Stomach (tissue), 9 donors: ENCODE results near the gene MINPP1. TPM values are rescaled to one million over a fixed set of nuclear protein-coding genes. Genes with fewer than 3 reads are reported as not detected.
A peak's percentile ranks its signal among the peaks of the same experiment; 100 is the strongest.

Experiments used
- DNase-seq, 2 donors: peaks; one replicate each; pipeline versions ENCODE4 v3.0.0 to v3.0.0-alpha.2; 2013 to 2019
- H3K27ac ChIP-seq, 5 donors: fragments of 200-600 bp in 4 of 5; sonication (generic) in 4 of 5; one replicate each; pipeline ENCODE4 v1.5.1; 2013 to 2019; ENCODE audit warnings: mild to moderate bottlenecking in 1 of 5, moderate library complexity in 1 of 5
- H3K27me3 ChIP-seq, 3 donors: fragments of 200-600 bp; sonication (generic); one replicate each; pipeline ENCODE4 v1.5.1; 2017 to 2019; ENCODE audit warnings: mixed run types in 1 of 3
- H3K36me3 ChIP-seq, 4 donors: fragments of 200-600 bp; sonication (generic); 1 replicate in 3 of 4; 2 replicates in 1 of 4; pipeline ENCODE4 v1.5.1; 2016 to 2019
- H3K4me1 ChIP-seq, 4 donors: fragments of 200-600 bp; sonication (generic); one replicate each; pipeline ENCODE4 v1.5.1; 2016 to 2019
- H3K4me3 ChIP-seq, 4 donors: fragments of 200-600 bp; sonication (generic) in 3 of 4; one replicate each; pipeline ENCODE4 v1.5.1; 2016 to 2019; ENCODE audit warnings: mild to moderate bottlenecking in 1 of 4
- H3K9me3 ChIP-seq, 4 donors: fragments of 200-600 bp; sonication (generic); one replicate each; pipeline ENCODE4 v1.5.1; 2016 to 2019
- CTCF ChIP-seq, 7 experiments: fragments of 450-650 bp in 4 of 7; fragments of 200-600 bp in 3 of 7; sonication (generic) in 3 of 7; IDR thresholded peaks; one replicate each; pipeline ENCODE4 v1.5.1; 2016 to 2019; ENCODE audit warnings: antibody characterized with exemption in 7 of 7, control low read depth in 2 of 7, mild to moderate bottlenecking in 1 of 7
- EP300 ChIP-seq: sonication (generic); formaldehyde crosslinking; IDR thresholded peaks from one replicate; pipeline ENCODE4 v1.6.1; 2017; ENCODE audit warnings: antibody characterized with exemption
- POLR2A ChIP-seq, 4 donors: fragments of 450-650 bp; IDR thresholded peaks; one replicate each; pipeline ENCODE4 v1.6.1; 2016; ENCODE audit warnings: antibody characterized with exemption in 4 of 4, control low read depth in 2 of 4, mild to moderate bottlenecking in 1 of 4, moderate library complexity in 1 of 4
- POLR2AphosphoS5 ChIP-seq, 3 donors: sonication (generic); formaldehyde crosslinking; IDR thresholded peaks; one replicate each; pipeline ENCODE4 v1.6.1; 2016; ENCODE audit warnings: antibody characterized with exemption in 3 of 3
- WGBS, 5 donors: extraction: QIAGEN DNeasy Blood & Tissue Kit in 3 of 5; methylation state at CpG; one replicate each; pipeline versions ENCODE4 v1.1.5 to v1.1.7; 2013 to 2018; 5-methylcytosine and 5-hydroxymethylcytosine counted together
- intact Hi-C: fragments of 100-400 bp; cut with DNase I; formaldehyde crosslinking; loops from one replicate; pipeline ENCODE4 v1.15.1; 2023; ENCODE audit warnings: low total_unique reads
- polyA plus RNA-seq, 3 donors: library from polyadenylated mRNA; stranded (reverse); fragments of 200-250 nt; gene quantifications; one replicate each; pipeline ENCODE4 v1.2.3, GENCODE V29; 2013
- total RNA-seq, 5 donors: library from RNA; depleted of rRNA; stranded (reverse); fragments of >200 nt; gene quantifications; one replicate each; pipeline versions ENCODE4 v1.1.0 to v1.2.3, GENCODE V29; 2014 to 2016
- donor health status: healthy with polysubstance abuse.
- donor health status: Bipolar disorder and iron deficiency.
- donor health status: healthy.

Gene MINPP1
- total and polyA plus RNA-seq, 8 donors, result 0.89 to 19.4 (median 6.6) TPM

- no peaks in the 10 kb centered on the region for H3K4me1 ChIP-seq
- WGBS, 5 donors, result 64 to 83% (median 77%) methylated on average over 3 of the region's 3 CpGs
- TF ChIP-seq EP300, result no peak
- no peak for TF ChIP-seq CTCF (IDR thresholded peaks at IDR 0.05)
- no peak for TF ChIP-seq POLR2AphosphoS5 (IDR thresholded peaks at IDR 0.05)
- no peak for TF ChIP-seq POLR2A (IDR thresholded peaks at IDR 0.05)
- DNase-seq, result no peak
- intact Hi-C loops, result no loop called here
- H3K9me3 ChIP-seq, result peaks cover 0 to 14% (median 3%) of the 10 kb centered on the region in 4 donors
- H3K36me3 ChIP-seq, result no peaks in the 10 kb centered on the region
- no peak overlapping the region for H3K27ac ChIP-seq
- no peak overlapping the region for H3K4me3 ChIP-seq
- H3K27me3 ChIP-seq, result no peaks in the 10 kb centered on the region
Measured at GRCh38 chr10:87559392-87559791, 54.7 kb downstream of the MINPP1 start.

DNA sequence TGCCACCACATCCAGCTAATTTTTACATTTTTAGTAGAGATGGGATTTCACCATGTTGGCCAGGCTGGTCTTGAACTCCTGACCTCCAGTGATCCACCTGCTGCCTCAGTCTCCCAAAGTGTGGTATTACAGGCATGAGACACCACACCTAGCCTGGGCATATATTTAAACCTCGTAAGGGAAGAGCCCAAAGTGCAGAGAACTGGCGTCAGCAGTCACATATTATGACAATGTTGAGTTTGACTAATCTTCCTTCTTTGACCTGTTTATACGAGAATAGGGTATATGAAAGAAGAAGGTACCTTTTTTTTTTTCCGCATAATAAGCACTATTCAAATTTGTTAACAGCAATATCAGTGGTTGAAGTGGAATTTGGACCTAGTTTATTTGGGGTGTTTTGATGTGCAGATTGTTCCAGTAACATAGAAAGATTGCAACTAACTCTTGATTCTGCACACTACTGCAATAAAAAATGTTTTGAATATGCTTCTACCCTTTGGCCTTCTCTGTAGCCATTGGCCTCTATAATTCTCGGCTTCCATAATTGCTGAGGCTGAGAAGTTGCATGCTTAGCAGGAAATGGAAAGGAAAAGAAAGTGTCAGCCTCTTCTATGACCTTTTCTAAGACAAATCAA lies 55.9 kb downstream of the MINPP1 start:
- TF ChIP-seq POLR2AphosphoS5 (IDR thresholded peaks at IDR 0.05) (no peak), EP300 (no peak), POLR2A (IDR thresholded peaks at IDR 0.05) (no peak), CTCF (IDR thresholded peaks at IDR 0.05) (no peak)
- H3K4me1 ChIP-seq, result no peaks in the 10 kb centered on the region
- WGBS, 5 donors, result 74 to 85% (median 80%) methylated on average over 5 of the region's 5 CpGs
- no peaks in the 10 kb centered on the region for H3K36me3 ChIP-seq
- H3K27ac ChIP-seq, result no peak overlapping the region
- H3K27me3 ChIP-seq, result no peaks in the 10 kb centered on the region
- intact Hi-C loops, result no loop called here
- DNase-seq, result peak in 1 of 2 donors; percentile 15
- H3K4me3 ChIP-seq, result no peak overlapping the region
- H3K9me3 ChIP-seq, result peaks cover 0 to 25% (median 5%) of the 10 kb centered on the region in 4 donors

GRCh38 chr10:87562750-87563149 lies 58.1 kb downstream of the MINPP1 start:
- peaks cover 0 to 25% (median 13%) of the 10 kb centered on the region in 4 donors for H3K9me3 ChIP-seq
- intact Hi-C loops, result no loop called here
- no peaks in the 10 kb centered on the region for H3K4me1 ChIP-seq
- no peak overlapping the region for H3K4me3 ChIP-seq
- H3K27ac ChIP-seq, result no peak overlapping the region
- H3K36me3 ChIP-seq, result no peaks in the 10 kb centered on the region
- no peaks in the 10 kb centered on the region for H3K27me3 ChIP-seq
- TF ChIP-seq POLR2A (IDR thresholded peaks at IDR 0.05) (no peak), POLR2AphosphoS5 (IDR thresholded peaks at IDR 0.05) (no peak), EP300 (no peak)
- DNase-seq, result no peak
- 86 to 89% (median 89%) methylated on average over 9 of the region's 9 CpGs for WGBS, 5 donors

DNA sequence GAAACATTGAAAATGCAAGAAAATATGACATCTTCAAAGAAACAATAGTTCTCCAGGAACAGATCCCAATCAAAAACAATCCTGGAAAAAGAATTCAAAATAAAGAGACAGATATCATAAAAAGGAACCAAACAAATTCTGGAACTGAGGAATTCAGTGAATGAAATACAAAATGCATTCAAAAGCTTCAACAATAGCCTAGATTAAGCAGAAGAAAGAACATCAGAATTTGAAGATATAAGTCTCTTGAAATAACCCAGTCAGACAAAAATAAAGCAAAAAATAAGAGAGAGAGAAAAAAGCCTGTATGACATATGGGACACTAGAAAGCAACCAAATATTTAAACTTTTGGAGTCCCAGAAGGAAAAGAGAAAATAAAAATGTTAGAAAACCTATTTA lies 60.3 kb downstream of the MINPP1 start:
- Histone ChIP-seq H3K27ac (no peak overlapping the region), H3K27me3 (no peaks in the 10 kb centered on the region), H3K36me3 (no peaks in the 10 kb centered on the region), H3K4me1 (no peaks in the 10 kb centered on the region), H3K4me3 (no peak overlapping the region), H3K9me3 (peaks cover 0 to 25% (median 13%) of the 10 kb centered on the region in 4 donors)
- no peak for DNase-seq
- intact Hi-C loops, result no loop called here
- TF ChIP-seq POLR2AphosphoS5 (IDR thresholded peaks at IDR 0.05) (no peak), EP300 (no peak), CTCF (IDR thresholded peaks at IDR 0.05) (no peak), POLR2A (IDR thresholded peaks at IDR 0.05) (no peak)

DNA sequence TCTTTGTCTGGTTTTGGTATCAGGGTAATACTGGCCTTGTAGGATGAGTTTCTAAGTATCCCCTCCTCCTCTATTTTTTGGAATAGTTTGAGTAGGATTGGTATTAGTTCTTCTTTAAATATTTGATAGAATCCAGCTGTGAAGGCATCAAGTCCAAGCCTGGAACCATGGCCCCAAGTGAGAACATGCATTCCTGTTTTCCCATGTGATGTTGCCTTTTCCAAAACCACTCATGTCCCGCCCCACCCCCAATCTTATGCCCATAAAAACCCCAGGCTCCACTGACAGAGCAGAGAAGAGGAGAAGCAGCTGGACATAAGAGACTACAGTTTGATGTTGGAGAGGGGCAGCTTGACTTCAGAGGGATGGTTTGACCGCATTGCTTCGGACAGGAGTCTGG lies 71.2 kb downstream of the MINPP1 start:
- no peak overlapping the region for H3K27ac ChIP-seq
- intact Hi-C loops, result no loop called here

More for the DNA sequence above, 71.2 kb downstream of the MINPP1 start:
- no peak overlapping the region for H3K4me3 ChIP-seq
- H3K9me3 ChIP-seq, result peaks cover 0 to 7% (median 0%) of the 10 kb centered on the region in 4 donors
- no peaks in the 10 kb centered on the region for H3K27me3 ChIP-seq
- 93 to 96% (median 95%) methylated on average over 3 of the region's 3 CpGs for WGBS, 5 donors
- no peak for TF ChIP-seq POLR2A (IDR thresholded peaks at IDR 0.05)
- TF ChIP-seq CTCF (IDR thresholded peaks at IDR 0.05), result no peak
- TF ChIP-seq EP300, result no peak
- no peak for TF ChIP-seq POLR2AphosphoS5 (IDR thresholded peaks at IDR 0.05)
- DNase-seq, result no peak
- no peaks in the 10 kb centered on the region for H3K4me1 ChIP-seq
- H3K36me3 ChIP-seq, result no peaks in the 10 kb centered on the region
